GM12878 (cell line): ENCODE results near the gene MAP3K10. TPM values are rescaled to one million over a fixed set of nuclear protein-coding genes. Genes with fewer than 3 reads are reported as not detected.

Experiments
- ATAC-seq: fragments of 200-7000 bp; cut with Tn5 transposase; 3 replicates; pipeline ENCODE4 v1.9.1; 2020; ENCODE audit warnings: mild to moderate bottlenecking, moderate library complexity
- BruUV-seq: library from RNA; stranded (reverse); fragments of 400-500 nt; replicated peaks from 2 replicates; lab custom pipeline; 2021; lab: Mats Ljungman, UMichigan
- CTCF ChIA-PET: fragments of 300-600 bp; sonication (Branson Sonifier 250); formaldehyde crosslinking; extraction: SDS; loops from one replicate; lab custom pipeline; 2021; ENCODE audit warnings: inconsistent platforms; lab: Yijun Ruan, JAX
- POLR2A ChIA-PET: fragments of 350-600 bp; formaldehyde crosslinking; extraction: SDS; loops from one replicate; lab custom pipeline; 2021; ENCODE audit warnings: inconsistent platforms; lab: Charles Lee
- RAD21 ChIA-PET: fragments of 300-600 bp; sonication (Branson Sonifier 250); formaldehyde crosslinking; loops from one replicate; lab custom pipeline; 2023; ENCODE audit warnings: antibody characterized with exemption; ENCODE audit not compliant: unreplicated experiment; lab: Charles Lee
- SMC1A ChIA-PET: fragments of 300-600 bp; sonication (Branson Sonifier 250); formaldehyde crosslinking; loops from one replicate; lab custom pipeline; 2023; ENCODE audit not compliant: unreplicated experiment, uncharacterized antibody; lab: Charles Lee
- DNase-seq: peaks from one replicate; pipeline ENCODE4 v3.0.0-alpha.2; 2011; ENCODE audit warnings: low read depth, low spot score
- FAIRE-seq: peaks from 3 replicates; lab custom pipeline; 2011; peaks lifted over from hg19 to GRCh38; lab: Jason Lieb, UNC
- H2AFZ ChIP-seq: 2 replicates; pipeline ENCODE4 v1.6.0; 2011; ENCODE audit warnings: low read depth, low read length, control low read depth; ENCODE audit not compliant: control insufficient read depth
- H3K27ac ChIP-seq: 2 replicates; pipeline ENCODE4 v1.5.1; 2011; ENCODE audit warnings: control low read depth; ENCODE audit not compliant: control insufficient read depth, insufficient read depth
- H3K27me3 ChIP-seq, 2 experiments: replicated peaks in 1 of 2; 2 replicates each; pipeline versions ENCODE4 v1.6.0 to v1.6.1; 2011; ENCODE audit warnings: low read length in 1 of 2; ENCODE audit not compliant: control insufficient read depth in 2 of 2, insufficient read depth in 2 of 2
- H3K36me3 ChIP-seq, 2 experiments: 2 replicates each; pipeline ENCODE4 v1.5.1; 2011; ENCODE audit warnings: low read length in 1 of 2; ENCODE audit not compliant: control insufficient read depth in 2 of 2, insufficient read depth in 2 of 2
- H3K4me1 ChIP-seq: 2 replicates; pipeline ENCODE4 v1.6.1; 2011; ENCODE audit warnings: mild to moderate bottlenecking, low read length, moderate library complexity, mixed read lengths; ENCODE audit not compliant: control insufficient read depth, insufficient read depth
- H3K4me2 ChIP-seq: 2 replicates; pipeline ENCODE4 v1.6.0; 2011; ENCODE audit warnings: control low read depth; ENCODE audit not compliant: control insufficient read depth, insufficient read depth
- H3K4me3 ChIP-seq: fragments of 200-600 bp; sonication (generic); 2 replicates; pipeline ENCODE4 v1.5.1; 2016
- H3K79me2 ChIP-seq: 2 replicates; pipeline ENCODE4 v1.6.0; 2011; ENCODE audit warnings: low read length; ENCODE audit not compliant: control insufficient read depth, insufficient read depth
- H3K9ac ChIP-seq: 2 replicates; pipeline ENCODE4 v1.8.0; 2011; ENCODE audit warnings: low read length, control low read depth, mixed read lengths; ENCODE audit not compliant: control insufficient read depth, insufficient read depth
- H3K9me3 ChIP-seq: replicated peaks from 3 replicates; pipeline ENCODE4 v1.5.1; 2011; ENCODE audit warnings: mild to moderate bottlenecking, low read length; ENCODE audit not compliant: control insufficient read depth, insufficient read depth
- H4K20me1 ChIP-seq: 2 replicates; pipeline ENCODE4 v1.6.0; 2011; ENCODE audit not compliant: control insufficient read depth, insufficient read depth
- BCL3 ChIP-seq: IDR thresholded peaks from 2 replicates; pipeline ENCODE4 v1.6.1; 2011; ENCODE audit warnings: borderline replicate concordance, low read depth, mild to moderate bottlenecking, moderate library complexity, low read length; ENCODE audit not compliant: insufficient read depth, poor library complexity, severe bottlenecking
- E2F4 ChIP-seq: IDR thresholded peaks from 2 replicates; pipeline ENCODE4 v1.6.1; 2012; ENCODE audit warnings: low read depth, low read length, improper control_type of control experiment
- FOS ChIP-seq: IDR thresholded peaks from 3 replicates; pipeline ENCODE4 v1.6.1; 2011; ENCODE audit warnings: borderline replicate concordance; ENCODE audit not compliant: insufficient read length; ENCODE audit errors: extremely low read depth
- HDGF ChIP-seq: fragments of 450-650 bp; IDR thresholded peaks from 2 replicates; pipeline ENCODE4 v1.6.1; 2016; ENCODE audit warnings: antibody characterized with exemption
- NKRF ChIP-seq: fragments of 450-650 bp; conservative IDR thresholded peaks from 2 replicates; pipeline ENCODE4 v1.6.1; 2017; ENCODE audit warnings: mild to moderate bottlenecking, moderate library complexity
- POLR2AphosphoS5 ChIP-seq: IDR thresholded peaks from 2 replicates; pipeline ENCODE4 v1.6.1; 2011; ENCODE audit warnings: mild to moderate bottlenecking, low read length, inconsistent platforms
- RCOR1 ChIP-seq: conservative IDR thresholded peaks from 2 replicates; pipeline ENCODE4 v1.6.1; 2012; ENCODE audit warnings: low read depth, low read length, improper control_type of control experiment
- TCF12 ChIP-seq: IDR thresholded peaks from 2 replicates; pipeline ENCODE4 v1.6.1; 2011; ENCODE audit warnings: low read depth, mild to moderate bottlenecking, low read length
- ZNF384 ChIP-seq: IDR thresholded peaks from 2 replicates; pipeline ENCODE4 v1.6.1; 2012; ENCODE audit warnings: low read depth, mild to moderate bottlenecking, low read length, improper control_type of control experiment, borderline replicate concordance
- WGBS: methylation state at CpG from one replicate; pipeline ENCODE4 v1.1.6; 2016; ENCODE audit warnings: low lambda C conversion rate; ENCODE audit not compliant: insufficient replicate concordance, insufficient coverage; ENCODE audit errors: missing lambda C conversion rate; 5-methylcytosine and 5-hydroxymethylcytosine counted together
- in situ Hi-C: fragments of 300-500 bp; cut with MboI; formaldehyde crosslinking; loops from 9 replicates; pipeline ENCODE4 v1.14.3; 2018; ENCODE audit warnings: mixed read lengths
- intact Hi-C: fragments of 100-400 bp; cut with micrococcal nuclease; formaldehyde crosslinking; loops from one replicate; pipeline ENCODE4 v1.14.2; 2022; ENCODE audit not compliant: unreplicated experiment
- polyA plus RNA-seq, 11 experiments: library from polyadenylated mRNA; depleted of rRNA in 4 of 11; unstranded in 6 of 11; stranded (reverse) in 5 of 11; fragments of >200 nt; fragmentation: Nextera tagmentation in 4 of 11; fragmentation: Illumina TruSeq in 1 of 11; extraction: Ambion mirVana in 4 of 11; extraction: Trizol in 1 of 11; gene quantifications; 1 replicate in 1 of 11; 2 replicates in 10 of 11; pipeline versions ENCODE4 v1.2.1 to v1.2.3, GENCODE V29; 2011 to 2016; ENCODE audit warnings: inconsistent platforms in 2 of 11, missing spikeins in 2 of 11, low read depth in 1 of 11
- total RNA-seq, 4 experiments: library from RNA; depleted of rRNA in 3 of 4; stranded (reverse); fragments of >200 nt in 3 of 4; fragmentation: Illumina TruSeq in 1 of 4; extraction: Trizol in 1 of 4; gene quantifications; 2 replicates each; pipeline versions ENCODE4 v1.2.1 to v1.2.3, GENCODE V29; 2013 to 2021
- TF ChIP-seq, protein P1 (sequence below): fragments of 450-650 bp; IDR thresholded peaks from 2 replicates; pipeline ENCODE4 v1.6.1; 2016; ENCODE audit warnings: mild to moderate bottlenecking
- TF ChIP-seq, protein P2 (sequence below): IDR thresholded peaks from 2 replicates; pipeline ENCODE4 v1.6.1; 2012; ENCODE audit warnings: mild to moderate bottlenecking, low read depth, low read length

Gene MAP3K10
- total and polyA plus RNA-seq, 10 of the 15 experiments (the other 5 are each of a cell fraction or from before 2014, with no cell fraction given) = 0.11 to 16.6 (median 2.6) TPM

DNA sequence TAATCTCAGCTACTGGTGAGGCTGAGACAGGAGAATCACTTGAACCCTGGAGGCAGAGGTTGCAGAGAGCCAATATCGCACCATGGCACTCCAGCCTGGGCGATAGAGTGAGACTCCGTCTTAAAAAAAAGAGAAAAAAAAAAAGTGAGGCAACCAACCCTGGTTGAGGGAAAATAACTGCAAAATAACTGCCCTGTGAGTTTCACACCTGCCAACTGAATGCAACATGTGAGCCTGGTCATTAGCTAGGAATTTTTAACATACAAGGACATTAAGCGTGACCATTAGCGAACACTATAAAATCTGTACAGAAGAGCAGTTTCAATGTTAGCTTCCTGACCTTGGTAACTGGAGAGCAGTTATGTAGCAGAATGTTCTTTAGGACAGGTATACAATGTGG lies 37.6 kb downstream of the MAP3K10 start:
- CTCF ChIA-PET = no interaction called here
- no peak for FAIRE-seq
- TF ChIP-seq BCL3 (no peak), RCOR1 (no peak), POLR2AphosphoS5 (no peak), FOS (no peak), ZNF384 (no peak), NKRF (no peak), HDGF (no peak), E2F4 (no peak), TCF12 (no peak)
- TF ChIP-seq, protein P1, sequence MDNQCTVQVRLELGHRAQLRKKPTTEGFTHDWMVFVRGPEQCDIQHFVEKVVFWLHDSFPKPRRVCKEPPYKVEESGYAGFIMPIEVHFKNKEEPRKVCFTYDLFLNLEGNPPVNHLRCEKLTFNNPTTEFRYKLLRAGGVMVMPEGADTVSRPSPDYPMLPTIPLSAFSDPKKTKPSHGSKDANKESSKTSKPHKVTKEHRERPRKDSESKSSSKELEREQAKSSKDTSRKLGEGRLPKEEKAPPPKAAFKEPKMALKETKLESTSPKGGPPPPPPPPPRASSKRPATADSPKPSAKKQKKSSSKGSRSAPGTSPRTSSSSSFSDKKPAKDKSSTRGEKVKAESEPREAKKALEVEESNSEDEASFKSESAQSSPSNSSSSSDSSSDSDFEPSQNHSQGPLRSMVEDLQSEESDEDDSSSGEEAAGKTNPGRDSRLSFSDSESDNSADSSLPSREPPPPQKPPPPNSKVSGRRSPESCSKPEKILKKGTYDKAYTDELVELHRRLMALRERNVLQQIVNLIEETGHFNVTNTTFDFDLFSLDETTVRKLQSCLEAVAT = no peak
- TF ChIP-seq, protein P2, sequence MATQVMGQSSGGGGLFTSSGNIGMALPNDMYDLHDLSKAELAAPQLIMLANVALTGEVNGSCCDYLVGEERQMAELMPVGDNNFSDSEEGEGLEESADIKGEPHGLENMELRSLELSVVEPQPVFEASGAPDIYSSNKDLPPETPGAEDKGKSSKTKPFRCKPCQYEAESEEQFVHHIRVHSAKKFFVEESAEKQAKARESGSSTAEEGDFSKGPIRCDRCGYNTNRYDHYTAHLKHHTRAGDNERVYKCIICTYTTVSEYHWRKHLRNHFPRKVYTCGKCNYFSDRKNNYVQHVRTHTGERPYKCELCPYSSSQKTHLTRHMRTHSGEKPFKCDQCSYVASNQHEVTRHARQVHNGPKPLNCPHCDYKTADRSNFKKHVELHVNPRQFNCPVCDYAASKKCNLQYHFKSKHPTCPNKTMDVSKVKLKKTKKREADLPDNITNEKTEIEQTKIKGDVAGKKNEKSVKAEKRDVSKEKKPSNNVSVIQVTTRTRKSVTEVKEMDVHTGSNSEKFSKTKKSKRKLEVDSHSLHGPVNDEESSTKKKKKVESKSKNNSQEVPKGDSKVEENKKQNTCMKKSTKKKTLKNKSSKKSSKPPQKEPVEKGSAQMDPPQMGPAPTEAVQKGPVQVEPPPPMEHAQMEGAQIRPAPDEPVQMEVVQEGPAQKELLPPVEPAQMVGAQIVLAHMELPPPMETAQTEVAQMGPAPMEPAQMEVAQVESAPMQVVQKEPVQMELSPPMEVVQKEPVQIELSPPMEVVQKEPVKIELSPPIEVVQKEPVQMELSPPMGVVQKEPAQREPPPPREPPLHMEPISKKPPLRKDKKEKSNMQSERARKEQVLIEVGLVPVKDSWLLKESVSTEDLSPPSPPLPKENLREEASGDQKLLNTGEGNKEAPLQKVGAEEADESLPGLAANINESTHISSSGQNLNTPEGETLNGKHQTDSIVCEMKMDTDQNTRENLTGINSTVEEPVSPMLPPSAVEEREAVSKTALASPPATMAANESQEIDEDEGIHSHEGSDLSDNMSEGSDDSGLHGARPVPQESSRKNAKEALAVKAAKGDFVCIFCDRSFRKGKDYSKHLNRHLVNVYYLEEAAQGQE = no peak

More for the DNA sequence above, 37.6 kb downstream of the MAP3K10 start:
- in situ Hi-C loops (no loop called here), intact Hi-C loops (no loop called here)
- Histone ChIP-seq H3K4me3 (no peak overlapping the region), H3K9me3 (no peaks in the 10 kb centered on the region), H3K79me2 (no peaks in the 10 kb centered on the region), H3K9ac (no peak overlapping the region), H3K36me3 (peaks cover 0 to 4% of the 10 kb centered on the region in 2 experiments; a peak in 1 of 4 replicates), H3K4me1 (no peaks in the 10 kb centered on the region), H3K27me3 (peaks cover 1 to 12% of the 10 kb centered on the region in 2 experiments; a peak in 3 of 4 replicates), H3K27ac (no peak overlapping the region), H2AFZ (no peak overlapping the region), H4K20me1 (no peaks in the 10 kb centered on the region), H3K4me2 (no peak overlapping the region)
- DNase-seq = no peak
- RAD21 ChIA-PET = interaction anchor here (0.8 kb wide), 1 partner anchor 88 kb away, joined by 3 read pairs; no protein-coding TSS in a partner anchor
- SMC1A ChIA-PET = interaction anchor here (1.5 kb wide), 1 partner anchor 63 kb away, joined by 4 read pairs; no protein-coding TSS in a partner anchor
- BruUV-seq = no TSS peak
- WGBS = 98% methylated on average over 3 of the region's 5 CpGs
- POLR2A ChIA-PET = no interaction called here
- ATAC-seq = no peak
